Bone marrow (tissue), 2 donors: ENCODE results near the gene CUL1.
A peak's percentile ranks its signal among the peaks of the same experiment; 100 is the strongest.
"Not testable (repeated sequence)": the region's sequence is repeated elsewhere in the genome, so short reads cannot be mapped to it uniquely, and the experiment has no call there.

Experiments used
- DNase-seq, 2 donors: peaks; one replicate each; lab custom pipeline; 2025; lab: John Stamatoyannopoulos, UW

The CUL1 gene

DNA sequence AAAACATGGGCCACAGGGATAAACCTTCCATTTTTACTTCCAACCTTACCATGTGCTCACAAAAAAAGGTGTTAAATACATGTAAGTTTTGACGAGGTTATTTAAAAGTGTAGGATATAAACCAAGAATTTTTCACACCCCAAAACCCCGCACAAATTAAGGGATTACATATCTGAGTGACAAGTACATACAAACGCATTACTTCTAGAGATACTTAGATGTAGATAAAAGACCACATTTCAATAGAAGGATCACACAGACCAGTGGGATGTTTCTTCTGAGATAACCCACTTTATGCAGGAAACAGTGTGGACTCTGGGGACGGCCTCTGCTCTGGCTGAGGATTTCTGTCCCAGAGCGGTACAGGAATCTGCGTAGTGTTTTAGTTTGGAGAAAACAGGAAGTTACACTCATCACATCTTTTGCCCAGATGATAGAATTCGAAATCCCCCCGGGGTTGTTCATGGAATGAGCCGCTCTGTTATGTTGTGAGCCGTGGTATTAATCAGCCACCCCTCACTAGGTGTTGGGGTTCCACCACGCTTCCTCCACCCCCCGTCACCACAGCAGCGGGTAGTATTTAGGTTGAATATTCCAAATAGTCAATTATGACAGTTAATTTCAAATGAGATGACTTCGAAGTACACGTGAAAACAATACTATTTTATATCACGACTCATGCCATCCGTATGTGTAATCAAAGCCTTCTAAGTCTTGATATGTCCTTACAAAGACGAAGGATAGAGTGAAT, 1.3 kb upstream of the CUL1 start:
- peak in 1 of 2 donors; percentile 66 for DNase-seq

DNA sequence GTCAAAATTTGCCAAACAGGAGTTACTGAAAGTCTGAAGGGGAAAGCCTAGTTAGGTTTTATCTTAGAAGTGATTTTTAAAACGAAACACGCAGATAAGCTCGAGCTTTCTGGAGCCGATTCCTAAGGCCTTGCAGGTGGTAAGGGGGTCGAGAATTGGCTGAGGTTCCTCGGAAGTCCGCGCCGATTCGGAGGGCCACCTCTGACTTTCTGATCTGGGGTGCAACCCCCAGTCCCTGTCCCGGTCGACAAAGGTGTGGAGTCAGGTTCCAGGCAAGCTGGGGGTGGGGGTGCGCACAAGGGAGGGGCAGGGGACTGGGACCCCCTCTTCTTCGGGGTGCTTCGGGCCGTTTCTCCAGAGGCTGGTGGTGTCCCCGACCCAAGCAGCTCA, 701 bp upstream of the CUL1 start:
- DNase-seq = no peak

DNA sequence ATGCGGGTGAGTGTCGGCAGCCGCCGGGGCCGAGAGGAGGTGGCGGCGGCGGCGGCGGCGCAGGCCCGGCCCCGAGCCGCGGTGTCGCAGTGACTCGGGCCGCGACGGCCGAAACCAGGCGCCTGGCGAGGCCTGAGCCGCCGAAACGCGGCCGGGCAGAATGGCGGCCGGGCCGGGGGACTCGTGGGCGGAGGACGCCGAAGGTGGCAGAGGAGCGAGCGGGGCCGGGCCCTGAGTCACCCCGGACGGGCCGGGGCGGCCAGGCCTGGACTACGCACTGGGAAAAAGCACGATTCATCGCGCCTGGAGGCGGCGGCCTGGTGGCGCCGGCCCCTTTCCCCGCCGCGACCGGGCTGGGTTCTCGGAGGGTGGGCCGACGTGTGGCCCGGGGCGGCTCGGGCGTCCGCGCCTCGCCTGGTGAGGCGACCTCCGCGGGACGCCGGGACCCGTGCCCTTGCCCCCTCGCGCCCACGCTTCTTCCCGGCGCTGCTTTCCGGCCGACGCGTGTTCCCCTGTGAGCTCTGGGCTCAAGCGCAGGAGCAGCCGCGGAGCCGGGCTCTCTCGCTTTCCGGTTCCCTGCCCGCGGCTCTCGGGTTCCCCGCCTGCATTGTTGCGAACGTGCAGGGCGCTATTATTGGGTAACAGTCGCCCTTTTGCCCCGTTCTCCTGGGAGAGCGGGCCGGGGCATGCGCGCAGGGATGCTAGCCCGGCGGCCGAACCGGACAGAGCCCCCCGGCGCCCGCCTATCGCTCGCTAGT, 500 bp downstream of the CUL1 start:
- peak in 1 of 2 donors; percentile 59 for DNase-seq

DNA sequence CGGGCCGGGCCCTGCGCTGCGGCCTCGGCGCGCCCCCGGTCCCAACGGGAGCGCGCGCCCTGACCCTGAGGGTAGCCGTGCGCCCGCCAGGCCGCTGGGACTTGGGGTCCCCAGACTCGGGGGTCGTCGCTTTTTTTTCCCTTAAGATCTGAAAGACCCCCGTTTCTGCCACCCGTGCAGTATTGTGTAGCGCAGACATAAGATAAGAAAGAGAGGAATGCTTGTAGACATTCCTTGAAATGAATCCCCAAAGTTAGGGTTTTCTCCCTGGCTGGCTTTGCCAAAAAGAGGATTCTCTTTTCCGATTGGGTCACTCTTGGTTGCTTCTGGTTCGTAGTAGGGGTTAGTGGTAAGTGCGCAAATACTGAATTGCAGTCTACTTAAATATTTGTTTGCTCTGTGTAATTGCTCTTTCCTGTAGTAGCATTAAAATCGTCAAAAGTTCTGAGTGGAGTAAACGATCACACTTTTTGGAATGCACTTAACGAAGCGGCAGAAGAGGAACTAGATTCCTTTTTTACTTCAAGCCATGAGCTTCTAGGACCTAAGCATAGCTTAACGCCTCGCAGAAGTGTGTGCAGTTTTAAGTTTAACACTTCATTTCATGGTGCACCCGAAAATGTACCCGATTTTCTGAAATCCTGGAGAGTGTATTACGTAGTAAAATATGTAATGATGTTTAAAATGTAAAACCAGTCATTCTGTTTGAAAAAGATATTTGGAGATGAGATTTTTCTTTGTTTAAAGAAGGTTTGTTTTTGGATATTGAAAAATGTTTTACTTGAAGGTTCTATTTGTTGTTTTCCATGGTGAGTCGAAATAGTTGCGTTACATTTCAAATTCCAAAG, 1.3 kb downstream of the CUL1 start:
- DNase-seq = peak in 1 of 2 donors; percentile 37

DNA sequence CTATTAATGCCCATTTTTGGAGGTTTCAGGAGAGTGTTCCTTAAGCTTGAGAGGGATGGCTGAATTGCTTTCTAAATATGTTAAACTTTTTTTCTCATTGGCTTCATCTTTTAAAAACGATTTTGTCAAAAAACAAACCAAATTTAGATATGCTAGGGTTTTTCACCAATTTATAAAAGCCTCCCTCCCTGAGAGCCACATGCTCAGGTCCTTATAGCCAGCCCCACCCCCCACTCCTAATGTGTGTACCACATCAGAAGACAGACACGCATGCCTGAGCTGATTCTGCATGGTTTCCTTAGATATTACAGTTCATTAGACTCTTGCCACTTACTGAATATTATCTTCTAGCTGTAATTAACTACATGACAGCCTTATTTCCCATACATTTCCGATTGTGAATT, 2.0 kb downstream of the CUL1 start:
- no peak for DNase-seq

DNA sequence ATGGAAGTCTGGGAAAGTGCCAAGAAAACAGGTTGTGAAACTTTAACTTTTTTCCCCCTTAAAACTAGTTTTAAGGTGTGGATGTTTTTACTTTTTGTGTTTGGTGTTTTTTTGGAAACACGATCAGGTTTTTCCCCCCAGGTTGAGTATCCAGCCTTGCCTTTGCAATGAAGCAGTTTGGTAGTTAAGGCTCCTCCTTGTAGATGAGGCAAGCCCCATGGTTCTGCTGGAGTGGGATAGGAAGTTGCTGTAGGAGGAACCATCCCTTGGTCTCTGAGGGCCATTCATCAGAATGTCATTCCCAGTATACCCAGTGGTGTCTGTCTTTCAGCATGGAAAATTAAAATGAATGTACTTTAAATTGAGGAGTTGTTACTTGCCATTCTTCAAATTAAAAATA, 2.7 kb downstream of the CUL1 start:
- no peak for DNase-seq

DNA sequence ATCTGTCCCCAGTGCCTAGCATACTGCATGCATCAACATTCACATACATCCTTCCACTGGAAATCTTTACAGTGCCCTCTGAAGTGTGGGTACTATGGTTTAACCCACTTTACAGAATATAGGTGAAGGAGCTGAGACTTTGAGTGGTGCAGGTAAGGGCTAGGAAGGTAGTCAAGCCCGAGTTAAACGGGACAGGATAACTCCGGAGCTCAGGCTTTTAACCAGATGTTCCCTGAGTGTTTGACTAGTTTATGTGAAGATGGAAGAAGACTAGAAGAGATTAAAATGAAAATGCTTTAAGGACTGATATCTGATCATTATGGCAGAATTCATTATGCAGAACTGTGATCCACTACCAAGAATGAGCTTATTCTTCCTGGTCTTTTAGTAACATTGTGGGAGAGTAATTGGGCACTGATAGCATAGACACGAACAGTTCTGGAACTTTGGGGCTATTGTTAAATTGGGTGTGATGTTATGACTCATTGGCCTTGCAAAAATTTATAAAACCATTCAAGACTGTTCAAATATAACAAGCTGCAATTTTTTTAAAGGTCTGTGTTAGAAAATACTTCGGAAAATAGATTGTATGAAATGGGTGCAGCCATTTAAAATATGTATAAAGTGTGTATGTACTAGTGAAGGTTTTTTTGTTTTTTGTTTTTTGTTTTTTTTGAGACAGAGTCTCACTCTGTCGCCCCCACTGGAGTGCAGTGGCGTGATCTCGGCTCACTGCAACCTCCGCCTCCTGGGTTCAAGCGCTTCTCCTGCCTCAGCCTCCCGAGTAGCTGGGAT, 4.4 kb downstream of the CUL1 start:
- no peak for DNase-seq

DNA sequence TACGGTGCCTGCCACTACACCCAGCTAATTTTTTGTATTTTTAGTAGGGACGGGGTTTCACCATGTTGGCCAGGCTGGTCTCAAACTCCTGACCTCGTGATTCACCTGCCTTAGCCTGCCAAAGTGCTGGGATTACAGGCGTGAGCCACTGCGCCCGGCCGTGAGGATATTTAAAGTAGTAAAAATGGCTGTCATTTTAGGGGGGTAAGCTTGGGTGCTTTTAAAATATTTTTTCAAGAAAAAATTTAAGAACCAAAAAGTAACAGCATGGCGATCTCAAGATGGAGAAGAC, 4.9 kb downstream of the CUL1 start:
- not testable (repeated sequence) for DNase-seq

DNA sequence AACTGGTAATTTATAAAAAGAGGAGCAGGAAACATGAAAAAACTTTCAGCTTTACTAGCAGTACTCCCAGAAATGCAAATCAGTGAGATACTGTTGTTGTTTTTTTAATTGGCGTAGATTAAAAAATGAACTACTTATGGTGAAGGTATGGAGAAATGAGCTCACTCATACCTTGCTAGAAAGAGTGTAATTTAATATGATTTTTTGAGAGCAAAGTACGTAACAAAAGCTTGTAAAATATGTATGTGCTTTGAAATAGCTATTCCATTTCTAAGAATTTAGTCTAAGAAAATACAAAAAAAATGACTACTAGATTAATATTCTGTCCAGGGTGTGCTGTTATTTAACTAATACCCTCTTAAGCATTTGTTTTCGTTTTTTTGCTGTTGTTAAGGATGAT, 5.5 kb downstream of the CUL1 start:
- no peak for DNase-seq

DNA sequence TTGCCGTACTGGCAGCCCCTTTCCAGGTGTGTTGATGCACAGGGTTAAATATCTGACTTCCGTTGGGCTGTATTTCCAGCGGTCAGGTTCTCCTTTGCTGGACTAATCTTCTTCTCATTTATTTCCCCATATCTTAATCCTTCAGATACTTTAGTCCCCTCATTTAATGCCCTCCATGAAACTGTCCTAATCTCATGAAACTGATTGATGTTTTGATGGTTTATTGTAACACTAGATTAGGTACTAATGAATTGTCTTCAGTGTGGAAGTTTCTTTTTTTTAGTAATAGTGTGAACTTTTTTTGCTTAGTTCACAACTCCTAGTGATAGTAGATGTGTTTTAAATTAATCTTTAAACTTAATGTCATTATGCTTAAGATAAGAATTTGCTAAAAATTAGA, 6.3 kb downstream of the CUL1 start:
- no peak for DNase-seq

DNA sequence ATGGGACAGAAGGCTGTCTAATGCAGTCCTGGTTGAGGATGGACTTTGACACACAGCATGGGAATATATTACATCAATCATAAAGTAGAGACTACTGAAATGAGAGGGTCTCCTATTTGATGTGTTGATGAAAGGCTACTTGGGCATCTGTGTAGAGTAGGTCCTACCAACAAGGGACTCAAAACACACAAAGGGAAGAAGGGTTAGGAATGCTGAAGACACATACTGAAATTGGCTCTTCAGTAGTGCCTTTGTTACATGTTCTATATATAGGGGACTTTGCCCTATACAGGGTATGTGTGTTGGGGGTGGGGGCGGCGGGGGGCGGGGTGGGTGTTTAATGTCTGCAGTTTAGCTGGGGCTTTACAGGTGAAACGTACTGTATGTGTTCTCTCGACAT, 7.7 kb downstream of the CUL1 start:
- no peak for DNase-seq

DNA sequence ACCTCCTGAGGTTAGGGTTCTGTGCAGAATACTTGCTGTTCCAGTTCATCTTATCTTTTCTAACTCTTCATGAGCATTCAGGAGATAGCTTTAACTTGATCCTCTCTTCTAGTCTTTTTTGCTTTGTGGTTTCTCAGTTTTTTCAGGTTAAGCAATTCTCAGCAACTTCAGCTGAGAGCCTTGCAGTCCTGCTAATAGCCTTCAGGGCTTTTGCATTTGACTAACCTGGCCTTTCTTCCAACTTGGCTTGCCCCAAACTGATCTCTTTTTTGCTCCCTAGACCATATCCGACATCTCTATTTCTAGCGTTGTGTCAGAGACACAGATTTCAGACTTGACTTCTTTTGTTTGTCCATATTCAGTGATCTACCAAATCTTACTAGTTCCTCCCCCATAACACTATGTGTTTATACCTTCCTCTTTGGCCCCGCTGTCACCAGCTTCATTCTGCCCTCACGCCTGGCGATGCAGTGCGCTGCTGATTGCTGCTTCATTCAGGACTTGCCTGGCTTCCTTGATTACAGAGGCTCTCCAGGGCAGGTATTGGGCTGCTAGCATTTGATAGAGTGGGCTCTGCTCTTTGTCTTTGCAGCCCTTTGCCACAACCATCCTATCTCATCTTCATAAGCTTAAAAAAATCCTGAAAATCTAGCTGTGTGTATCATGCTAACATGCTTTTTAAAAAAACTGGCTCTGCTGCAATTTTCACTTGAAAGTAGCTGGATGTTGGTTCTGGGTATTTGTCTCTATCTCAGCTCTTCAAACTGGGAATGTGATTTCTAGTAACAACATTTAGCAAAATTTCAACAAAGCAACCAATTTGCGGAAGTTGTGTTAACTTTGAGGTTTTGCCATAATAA, 9.6 kb downstream of the CUL1 start:
- DNase-seq = no peak

DNA sequence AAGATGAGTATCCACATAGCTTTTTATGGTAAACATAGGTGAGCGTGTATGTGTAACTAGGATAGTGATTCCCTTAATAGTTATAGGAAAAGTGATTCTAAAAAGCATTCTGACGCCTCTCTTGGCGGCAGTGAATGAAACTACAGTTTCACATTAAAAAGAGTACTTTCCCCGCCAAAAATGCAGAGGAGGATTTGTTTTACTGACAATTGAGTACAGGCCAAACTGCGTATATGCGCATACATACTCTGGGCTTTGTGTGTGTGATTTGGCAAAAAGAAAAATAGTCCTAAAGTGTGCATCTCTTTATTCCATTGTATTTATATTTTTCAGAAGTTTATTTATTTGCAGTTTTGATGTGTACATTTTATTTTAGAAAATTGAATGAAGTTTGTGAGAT, 10.3 kb downstream of the CUL1 start:
- no peak for DNase-seq

DNA sequence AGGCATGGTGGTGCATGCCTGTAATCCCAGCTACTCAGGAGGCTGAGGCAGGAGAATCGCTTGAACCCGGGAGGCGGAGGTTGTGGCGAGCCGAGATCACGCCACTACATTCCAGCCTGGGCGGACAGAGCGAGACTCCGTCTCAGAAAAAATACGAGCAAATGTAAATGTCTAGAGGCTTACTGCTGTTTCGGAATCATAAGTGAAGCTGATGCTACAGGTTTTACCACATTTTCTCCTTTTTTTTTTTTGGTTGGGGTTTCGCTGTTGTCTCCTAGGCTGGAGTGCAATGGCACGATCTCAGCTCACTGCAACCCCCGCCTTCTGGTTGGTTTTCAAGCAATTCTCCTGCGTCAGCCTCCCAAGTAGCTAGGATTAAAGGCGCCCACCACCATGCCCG, 11.7 kb downstream of the CUL1 start:
- not testable (repeated sequence) for DNase-seq

DNA sequence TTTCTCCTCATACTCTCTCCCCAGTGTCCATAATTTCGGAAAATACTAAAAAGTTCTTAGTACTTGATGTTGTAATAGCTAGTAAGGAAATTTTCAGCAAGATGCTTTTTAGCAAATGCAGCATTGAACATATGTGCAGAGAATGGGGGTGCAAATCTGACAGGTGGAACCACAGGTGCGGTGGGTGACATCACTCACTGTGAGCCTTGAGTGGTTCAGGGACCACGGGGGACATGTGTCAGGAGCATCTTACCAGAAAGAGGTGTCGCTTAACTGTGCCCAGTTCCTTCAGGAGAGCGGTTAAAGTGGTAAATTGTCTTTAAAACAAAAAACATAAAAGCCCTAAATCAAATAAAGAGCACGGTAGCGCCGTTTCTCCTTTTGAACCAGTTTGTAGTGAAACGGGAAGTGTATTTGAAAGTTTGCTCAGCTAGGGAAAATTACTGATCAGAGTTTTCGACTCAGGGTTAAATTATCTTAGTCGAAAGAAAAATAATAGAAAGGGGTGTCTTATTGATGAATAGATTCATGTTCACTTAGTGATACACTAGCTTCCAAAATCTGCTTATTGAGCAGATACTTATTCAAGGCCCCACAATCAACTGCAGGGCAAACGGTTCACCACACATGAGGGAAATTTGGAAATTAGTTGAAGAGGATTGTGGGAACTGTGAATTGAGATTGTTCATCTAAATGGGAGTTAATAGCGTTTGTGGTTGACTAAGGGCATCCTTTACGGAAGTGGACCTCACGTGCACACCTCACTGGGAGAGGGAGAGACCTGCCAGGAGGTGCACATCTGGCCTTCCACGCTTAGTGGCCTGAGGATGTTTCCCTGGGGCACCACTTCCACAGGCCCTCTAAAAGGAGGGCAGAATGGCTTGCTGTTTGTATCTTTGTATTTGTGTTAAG, 12.7 kb downstream of the CUL1 start:
- DNase-seq = no peak

DNA sequence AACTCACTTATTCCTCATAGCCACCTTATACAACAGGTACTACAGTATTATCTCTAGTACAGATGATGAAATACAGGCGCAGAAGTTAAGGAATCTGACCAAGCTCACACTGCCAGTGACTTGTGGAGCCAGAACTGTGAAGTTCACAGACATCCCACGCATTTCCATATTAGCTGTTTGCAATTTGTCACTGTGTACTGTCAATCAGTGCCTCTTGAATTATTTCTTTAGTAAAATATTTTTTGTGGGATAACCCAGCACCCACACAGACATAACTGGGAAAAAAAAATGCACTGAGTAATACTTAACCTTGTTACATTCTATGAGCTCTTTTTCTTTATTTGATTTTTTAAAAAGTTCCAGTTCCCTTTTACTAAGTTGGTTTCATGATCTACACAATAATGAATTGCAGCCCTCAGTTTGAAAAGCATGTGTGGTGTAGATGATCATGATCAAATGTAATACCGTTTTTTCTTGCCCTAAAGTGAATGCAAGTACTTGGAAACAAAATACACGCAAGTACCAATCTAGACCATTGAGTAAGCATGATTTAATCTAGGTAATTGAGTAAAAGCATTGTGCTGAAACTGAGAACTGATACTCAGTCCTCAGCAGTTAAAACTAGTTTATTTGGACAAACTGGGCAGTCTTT, 14.1 kb downstream of the CUL1 start:
- no peak for DNase-seq

DNA sequence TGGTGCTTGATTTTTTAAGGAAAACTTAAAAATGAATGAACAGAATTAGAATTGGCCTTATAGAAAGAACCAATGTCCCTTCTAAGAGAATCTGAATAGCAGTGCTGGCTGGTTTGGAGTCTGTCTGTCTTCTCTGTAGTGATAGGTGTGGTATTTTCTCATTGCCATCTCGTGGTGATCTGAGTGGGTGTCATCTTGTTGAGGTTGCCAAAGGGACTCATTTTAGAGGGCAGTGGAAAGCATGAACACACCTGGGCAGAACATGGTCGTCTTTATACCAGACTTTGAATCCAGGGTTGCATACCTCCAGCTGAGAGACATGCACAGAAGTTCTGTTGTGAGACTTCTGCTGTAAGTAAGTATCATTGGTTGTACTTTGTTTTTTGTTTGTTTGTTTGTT, 15.8 kb downstream of the CUL1 start:
- DNase-seq = no peak

DNA sequence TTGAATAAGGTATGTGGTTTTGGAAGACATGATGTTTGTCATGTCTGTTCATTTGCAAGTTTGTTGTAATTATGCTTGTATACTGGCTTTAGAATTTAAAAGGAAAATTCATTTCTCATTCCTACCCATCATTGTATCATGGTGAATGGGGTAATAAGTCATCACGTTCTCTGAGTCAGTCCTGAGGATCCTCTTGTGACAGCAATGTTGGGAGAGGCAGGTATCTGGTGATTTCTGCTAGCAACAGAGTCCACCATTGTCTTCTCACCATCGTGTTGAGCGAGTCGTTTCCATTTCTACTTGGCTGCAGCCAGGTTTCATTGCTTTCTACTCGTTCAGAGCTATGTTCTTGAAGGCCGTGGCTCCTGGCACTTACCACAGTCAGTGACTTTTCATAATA, 16.3 kb downstream of the CUL1 start:
- no peak for DNase-seq

DNA sequence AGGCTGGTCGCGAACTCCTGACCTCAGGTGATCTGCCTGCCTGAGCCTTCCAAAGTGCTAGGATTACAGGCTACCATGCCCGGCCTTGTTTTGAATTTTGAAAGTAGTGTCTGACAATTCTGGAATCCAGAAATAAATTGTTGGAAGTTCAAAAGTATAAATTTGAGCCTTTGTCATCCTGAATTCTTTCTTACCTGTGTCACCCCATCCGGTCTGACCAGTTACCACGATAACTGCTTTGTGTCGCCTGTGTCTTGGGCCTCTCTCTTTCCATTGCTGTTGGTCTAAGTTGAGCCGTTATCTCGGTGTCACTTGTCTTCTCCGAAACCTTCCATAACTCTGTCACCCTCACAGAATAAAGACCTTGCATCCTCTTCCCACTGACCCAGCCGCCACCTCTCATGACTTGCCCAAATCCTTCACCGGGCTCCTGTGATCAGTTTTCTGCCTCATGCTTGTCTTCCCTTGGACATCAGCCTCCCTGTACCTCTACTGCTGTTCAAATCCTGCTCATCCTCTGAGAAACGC, 18.6 kb downstream of the CUL1 start:
- no peak for DNase-seq
